Measurements from ENCODE around the gene TIGIT.

The TIGIT gene

DNA sequence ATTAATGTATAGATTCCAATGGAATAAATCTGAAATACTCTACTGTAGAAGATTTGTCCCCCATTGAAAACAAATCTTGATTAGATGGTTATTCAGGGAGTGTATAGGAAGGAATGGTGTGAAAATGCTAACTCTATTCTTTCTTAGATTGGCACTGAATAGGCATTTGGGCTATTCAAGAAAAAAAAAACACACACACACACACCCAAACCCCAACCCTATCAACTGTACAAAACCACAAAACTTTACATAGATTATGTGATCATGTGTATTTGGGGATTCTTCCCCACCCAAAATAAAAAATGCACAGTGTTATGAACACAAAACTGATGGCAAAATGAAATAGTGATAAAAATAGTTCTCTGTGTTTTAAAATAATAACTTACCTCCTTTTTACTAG, 61.8 kb downstream of the TIGIT start:
- no peak for DNase-seq

DNA sequence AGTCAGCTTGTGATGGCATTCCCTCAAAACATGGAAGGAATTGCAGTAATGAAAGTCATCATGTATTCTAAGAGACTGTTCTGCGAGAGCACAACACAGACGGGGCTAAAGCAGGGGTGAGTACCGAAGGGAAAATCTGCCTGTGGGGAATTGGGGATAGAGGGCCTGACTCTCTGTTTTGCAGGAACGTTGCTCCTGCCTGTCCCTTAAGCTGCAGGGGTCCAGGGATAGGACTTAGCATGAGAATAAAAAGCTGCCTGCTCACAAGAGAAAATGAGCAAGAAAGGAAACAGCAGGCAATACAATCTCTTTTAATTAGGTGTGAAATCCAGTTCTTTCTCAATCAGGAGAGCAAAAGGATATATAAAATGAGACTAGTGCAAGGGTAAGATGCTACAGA, 62.2 kb downstream of the TIGIT start:
- DNase-seq: no peak

DNA sequence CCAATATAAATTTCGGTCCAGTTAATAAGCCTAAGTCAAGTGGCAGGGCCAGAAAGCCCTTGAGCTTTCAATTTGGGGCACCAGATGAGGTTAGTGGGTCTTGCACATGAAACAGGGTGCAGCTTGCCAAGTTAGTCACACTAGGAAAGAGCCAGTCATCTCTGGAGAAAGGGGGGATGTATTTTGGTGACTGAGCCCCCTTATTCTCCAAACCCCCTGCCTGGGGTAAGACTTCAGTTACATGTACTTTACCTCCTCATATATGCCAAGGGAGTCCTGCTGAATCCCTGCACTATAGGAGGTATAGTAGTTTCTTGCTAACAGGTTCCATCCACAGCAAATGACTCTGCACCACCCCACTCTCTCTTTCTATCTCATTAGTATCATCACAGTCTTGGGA, 62.7 kb downstream of the TIGIT start:
- no peak for DNase-seq

All from Kasumi-1 (cell line).